K562 (cell line): Measurements from ENCODE around the gene ZNF174. TPM values are rescaled to one million over a fixed set of nuclear protein-coding genes. Genes with fewer than 3 reads are reported as not detected.

Source experiments
- BCOR ChIP-seq: fragments of 450-650 bp; IDR thresholded peaks from 2 replicates; pipeline ENCODE4 v1.6.1; 2016
- CHD2 ChIP-seq: IDR thresholded peaks from 2 replicates; pipeline ENCODE4 v1.6.1; 2011; ENCODE audit warnings: low read depth, low read length
- CXXC5 ChIP-seq: fragments of 250-450 bp; sonication (Bioruptor Pico); IDR thresholded peaks from 2 replicates; pipeline ENCODE4 v1.8.0; 2022; ENCODE audit warnings: inconsistent platforms, mild to moderate bottlenecking, moderate library complexity
- GATA2 ChIP-seq: sonication (generic); formaldehyde crosslinking; IDR thresholded peaks from 2 replicates; pipeline ENCODE4 v1.4.0; 2020; ENCODE audit warnings: mild to moderate bottlenecking, missing genetic modification reagents
- HDAC6 ChIP-seq: IDR thresholded peaks from 2 replicates; pipeline ENCODE4 v1.6.1; 2012; ENCODE audit warnings: low read depth, mild to moderate bottlenecking, control low read depth, inconsistent platforms, low read length, moderate library complexity
- MYC ChIP-seq, 2 experiments: fragments of 250-450 bp in 1 of 2; sonication (Bioruptor Pico) in 1 of 2; IDR thresholded peaks; 2 replicates each; pipeline versions ENCODE4 v1.5.1 to v1.6.1; 2012 to 2021; ENCODE audit warnings: low read depth in 2 of 2, borderline replicate concordance in 1 of 2, improper control_type of control experiment in 1 of 2, low read length in 1 of 2, mild to moderate bottlenecking in 1 of 2, moderate library complexity in 1 of 2
- NCOA2 ChIP-seq, 2 experiments: fragments of 450-650 bp; IDR thresholded peaks; 2 replicates each; pipeline ENCODE4 v1.6.1; 2018; ENCODE audit warnings: mild to moderate bottlenecking in 2 of 2, moderate library complexity in 1 of 2; ENCODE audit not compliant: partially characterized antibody in 2 of 2
- SMAD1 ChIP-seq: fragments of 150-350 bp; IDR thresholded peaks from 2 replicates; pipeline ENCODE4 v1.6.1; 2014; ENCODE audit warnings: low read length, low read depth; ENCODE audit not compliant: partially characterized antibody
- SOX6 ChIP-seq: fragments of 450-650 bp; IDR thresholded peaks from 2 replicates; pipeline ENCODE4 v1.6.1; 2014; ENCODE audit warnings: mild to moderate bottlenecking
- TAF15 ChIP-seq: fragments of 200-400 bp; formaldehyde crosslinking; IDR thresholded peaks from 2 replicates; pipeline ENCODE4 v1.6.1; 2017; ENCODE audit warnings: mild to moderate bottlenecking, low read depth, low read length, moderate library complexity
- ZNF12 ChIP-seq: sonication (generic); formaldehyde crosslinking; IDR thresholded peaks from 2 replicates; pipeline ENCODE4 v1.4.0; 2020; ENCODE audit warnings: mild to moderate bottlenecking, missing genetic modification reagents
- polyA plus RNA-seq, 8 experiments: library from polyadenylated mRNA; depleted of rRNA in 4 of 8; stranded (reverse) in 5 of 8; unstranded in 3 of 8; fragments of >200 nt; fragmentation: Nextera tagmentation in 2 of 8; fragmentation: Illumina TruSeq in 1 of 8; extraction: Ambion mirVana in 2 of 8; extraction: Trizol in 1 of 8; gene quantifications; 2 replicates each; pipeline versions ENCODE4 v1.2.1 to v1.2.3, GENCODE V29; 2011 to 2014; ENCODE audit warnings: inconsistent platforms in 1 of 8, missing spikeins in 1 of 8
- total RNA-seq, 7 experiments: library from RNA; depleted of rRNA in 6 of 7; stranded (reverse); fragments of >200 nt in 6 of 7; fragmentation: Illumina TruSeq in 2 of 7; extraction: Trizol in 2 of 7; gene quantifications; 2 replicates each; pipeline versions ENCODE4 v1.2.1 to v1.2.3, GENCODE V29; 2011 to 2021; ENCODE audit warnings: low replicate concordance in 1 of 7
- TF ChIP-seq, protein P1 (sequence below): sonication (generic); formaldehyde crosslinking; IDR thresholded peaks from 2 replicates; pipeline ENCODE4 v1.8.0; 2023; ENCODE audit warnings: mild to moderate bottlenecking, missing genetic modification reagents
- TF ChIP-seq, protein P2 (sequence below): fragments of 450-650 bp; IDR thresholded peaks from 2 replicates; pipeline ENCODE4 v1.6.1; 2016
- TF ChIP-seq, protein P3 (sequence below): sonication (generic); formaldehyde crosslinking; IDR thresholded peaks from 2 replicates; pipeline ENCODE4 v1.9.0; 2022; ENCODE audit warnings: mild to moderate bottlenecking, missing genetic modification reagents
- TF ChIP-seq, protein P4 (sequence below), 2 experiments: IDR thresholded peaks; 2 replicates each; pipeline ENCODE4 v1.6.1; 2011; ENCODE audit warnings: borderline replicate concordance in 1 of 2, control low read depth in 1 of 2, low read depth in 1 of 2, low read length in 1 of 2, mild to moderate bottlenecking in 1 of 2, mixed read lengths in 1 of 2, moderate library complexity in 1 of 2; ENCODE audit not compliant: insufficient read depth in 1 of 2, insufficient read length in 1 of 2, poor library complexity in 1 of 2, severe bottlenecking in 1 of 2; ENCODE audit errors: extremely low read depth in 1 of 2
- TF ChIP-seq, protein P5 (sequence below): fragments of 450-650 bp; IDR thresholded peaks from 2 replicates; pipeline ENCODE4 v1.6.1; 2016; ENCODE audit warnings: mild to moderate bottlenecking

ZNF174 gene
- total and polyA plus RNA-seq, 9 of the 15 experiments (the other 6 are each of a cell fraction or from before 2014, with no cell fraction given) = 5.1 to 19.1 (median 12.5) TPM

DNA sequence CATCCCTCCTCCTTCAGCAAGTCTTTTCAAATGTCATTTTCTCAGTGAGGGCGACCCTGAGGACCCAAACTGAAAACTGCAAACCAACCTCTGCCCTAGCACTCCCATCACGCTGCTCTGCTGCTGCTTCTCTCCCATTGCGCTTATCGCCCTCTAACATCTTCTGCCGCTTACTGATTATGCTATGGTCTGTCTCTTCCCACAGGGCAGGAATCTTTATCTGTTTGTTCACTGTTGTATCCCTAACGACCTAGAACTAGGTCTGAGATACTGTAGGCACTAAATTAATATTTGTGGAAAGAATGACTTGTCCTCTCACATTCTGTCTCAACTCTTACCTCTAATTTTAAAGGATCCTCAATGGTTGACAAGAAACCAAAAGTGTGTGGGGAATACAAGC lies 12.7 kb upstream of the ZNF174 start (continued):
- TF ChIP-seq, protein P1, sequence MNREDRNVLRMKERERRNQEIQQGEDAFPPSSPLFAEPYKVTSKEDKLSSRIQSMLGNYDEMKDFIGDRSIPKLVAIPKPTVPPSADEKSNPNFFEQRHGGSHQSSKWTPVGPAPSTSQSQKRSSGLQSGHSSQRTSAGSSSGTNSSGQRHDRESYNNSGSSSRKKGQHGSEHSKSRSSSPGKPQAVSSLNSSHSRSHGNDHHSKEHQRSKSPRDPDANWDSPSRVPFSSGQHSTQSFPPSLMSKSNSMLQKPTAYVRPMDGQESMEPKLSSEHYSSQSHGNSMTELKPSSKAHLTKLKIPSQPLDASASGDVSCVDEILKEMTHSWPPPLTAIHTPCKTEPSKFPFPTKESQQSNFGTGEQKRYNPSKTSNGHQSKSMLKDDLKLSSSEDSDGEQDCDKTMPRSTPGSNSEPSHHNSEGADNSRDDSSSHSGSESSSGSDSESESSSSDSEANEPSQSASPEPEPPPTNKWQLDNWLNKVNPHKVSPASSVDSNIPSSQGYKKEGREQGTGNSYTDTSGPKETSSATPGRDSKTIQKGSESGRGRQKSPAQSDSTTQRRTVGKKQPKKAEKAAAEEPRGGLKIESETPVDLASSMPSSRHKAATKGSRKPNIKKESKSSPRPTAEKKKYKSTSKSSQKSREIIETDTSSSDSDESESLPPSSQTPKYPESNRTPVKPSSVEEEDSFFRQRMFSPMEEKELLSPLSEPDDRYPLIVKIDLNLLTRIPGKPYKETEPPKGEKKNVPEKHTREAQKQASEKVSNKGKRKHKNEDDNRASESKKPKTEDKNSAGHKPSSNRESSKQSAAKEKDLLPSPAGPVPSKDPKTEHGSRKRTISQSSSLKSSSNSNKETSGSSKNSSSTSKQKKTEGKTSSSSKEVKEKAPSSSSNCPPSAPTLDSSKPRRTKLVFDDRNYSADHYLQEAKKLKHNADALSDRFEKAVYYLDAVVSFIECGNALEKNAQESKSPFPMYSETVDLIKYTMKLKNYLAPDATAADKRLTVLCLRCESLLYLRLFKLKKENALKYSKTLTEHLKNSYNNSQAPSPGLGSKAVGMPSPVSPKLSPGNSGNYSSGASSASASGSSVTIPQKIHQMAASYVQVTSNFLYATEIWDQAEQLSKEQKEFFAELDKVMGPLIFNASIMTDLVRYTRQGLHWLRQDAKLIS = no peak
- TF ChIP-seq, protein P2, sequence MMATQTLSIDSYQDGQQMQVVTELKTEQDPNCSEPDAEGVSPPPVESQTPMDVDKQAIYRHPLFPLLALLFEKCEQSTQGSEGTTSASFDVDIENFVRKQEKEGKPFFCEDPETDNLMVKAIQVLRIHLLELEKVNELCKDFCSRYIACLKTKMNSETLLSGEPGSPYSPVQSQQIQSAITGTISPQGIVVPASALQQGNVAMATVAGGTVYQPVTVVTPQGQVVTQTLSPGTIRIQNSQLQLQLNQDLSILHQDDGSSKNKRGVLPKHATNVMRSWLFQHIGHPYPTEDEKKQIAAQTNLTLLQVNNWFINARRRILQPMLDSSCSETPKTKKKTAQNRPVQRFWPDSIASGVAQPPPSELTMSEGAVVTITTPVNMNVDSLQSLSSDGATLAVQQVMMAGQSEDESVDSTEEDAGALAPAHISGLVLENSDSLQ = 0 out of 2 replicates have a peak, but pooled peaks have one; percentile 22
- TF ChIP-seq SMAD1 = peak; percentile 72
- peak; percentile 81 for TF ChIP-seq BCOR
- no peak for TF ChIP-seq HDAC6
- TF ChIP-seq, protein P3, sequence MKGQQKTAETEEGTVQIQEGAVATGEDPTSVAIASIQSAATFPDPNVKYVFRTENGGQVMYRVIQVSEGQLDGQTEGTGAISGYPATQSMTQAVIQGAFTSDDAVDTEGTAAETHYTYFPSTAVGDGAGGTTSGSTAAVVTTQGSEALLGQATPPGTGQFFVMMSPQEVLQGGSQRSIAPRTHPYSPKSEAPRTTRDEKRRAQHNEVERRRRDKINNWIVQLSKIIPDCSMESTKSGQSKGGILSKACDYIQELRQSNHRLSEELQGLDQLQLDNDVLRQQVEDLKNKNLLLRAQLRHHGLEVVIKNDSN (CRISPR knock-in tag) = no peak
- peak; percentile 61 for TF ChIP-seq GATA2 (CRISPR knock-in tag)
- peak; percentile 67 for TF ChIP-seq CXXC5 (CRISPR knock-in tag)
- peak; percentile 91 for TF ChIP-seq SOX6
- no peak for TF ChIP-seq TAF15
- TF ChIP-seq NCOA2 (IDR thresholded peaks at IDR 0.05; ENCODE audit: partially characterized antibody in 2 of 2) = no peak
- TF ChIP-seq, protein P4, sequence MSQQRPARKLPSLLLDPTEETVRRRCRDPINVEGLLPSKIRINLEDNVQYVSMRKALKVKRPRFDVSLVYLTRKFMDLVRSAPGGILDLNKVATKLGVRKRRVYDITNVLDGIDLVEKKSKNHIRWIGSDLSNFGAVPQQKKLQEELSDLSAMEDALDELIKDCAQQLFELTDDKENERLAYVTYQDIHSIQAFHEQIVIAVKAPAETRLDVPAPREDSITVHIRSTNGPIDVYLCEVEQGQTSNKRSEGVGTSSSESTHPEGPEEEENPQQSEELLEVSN (IDR thresholded peaks at IDR 0.05; ENCODE audit: borderline replicate concordance in 1 of 2, extremely low read depth in 1 of 2, insufficient read depth in 1 of 2, insufficient read length in 1 of 2, low read depth in 1 of 2, low read length in 1 of 2, poor library complexity in 1 of 2, severe bottlenecking in 1 of 2) = no peak
- no peak for TF ChIP-seq ZNF12 (CRISPR knock-in tag)
- TF ChIP-seq, protein P5, sequence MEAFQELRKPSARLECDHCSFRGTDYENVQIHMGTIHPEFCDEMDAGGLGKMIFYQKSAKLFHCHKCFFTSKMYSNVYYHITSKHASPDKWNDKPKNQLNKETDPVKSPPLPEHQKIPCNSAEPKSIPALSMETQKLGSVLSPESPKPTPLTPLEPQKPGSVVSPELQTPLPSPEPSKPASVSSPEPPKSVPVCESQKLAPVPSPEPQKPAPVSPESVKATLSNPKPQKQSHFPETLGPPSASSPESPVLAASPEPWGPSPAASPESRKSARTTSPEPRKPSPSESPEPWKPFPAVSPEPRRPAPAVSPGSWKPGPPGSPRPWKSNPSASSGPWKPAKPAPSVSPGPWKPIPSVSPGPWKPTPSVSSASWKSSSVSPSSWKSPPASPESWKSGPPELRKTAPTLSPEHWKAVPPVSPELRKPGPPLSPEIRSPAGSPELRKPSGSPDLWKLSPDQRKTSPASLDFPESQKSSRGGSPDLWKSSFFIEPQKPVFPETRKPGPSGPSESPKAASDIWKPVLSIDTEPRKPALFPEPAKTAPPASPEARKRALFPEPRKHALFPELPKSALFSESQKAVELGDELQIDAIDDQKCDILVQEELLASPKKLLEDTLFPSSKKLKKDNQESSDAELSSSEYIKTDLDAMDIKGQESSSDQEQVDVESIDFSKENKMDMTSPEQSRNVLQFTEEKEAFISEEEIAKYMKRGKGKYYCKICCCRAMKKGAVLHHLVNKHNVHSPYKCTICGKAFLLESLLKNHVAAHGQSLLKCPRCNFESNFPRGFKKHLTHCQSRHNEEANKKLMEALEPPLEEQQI = peak; percentile 74; the same call in 1 of the 2 replicates
- 0 out of 2 replicates have a peak, but pooled peaks have one; percentile 25 for TF ChIP-seq CHD2
- no peak for TF ChIP-seq MYC (IDR thresholded peaks at IDR 0.05; ENCODE audit: low read depth, low read length)
- no peak for TF ChIP-seq MYC (CRISPR knock-in tag; IDR thresholded peaks at IDR 0.05; ENCODE audit: borderline replicate concordance, low read depth)
